Panc1 (cell line): ENCODE measurements around the gene CNPY2.

Experiments used
- POLR2AphosphoS5 ChIP-seq: IDR thresholded peaks from 2 replicates; pipeline ENCODE4 v1.6.1; 2012; ENCODE audit warnings: mild to moderate bottlenecking, low read depth, low read length, moderate library complexity
- SIN3A ChIP-seq: IDR thresholded peaks from 2 replicates; pipeline ENCODE4 v1.6.1; 2012; ENCODE audit warnings: low read depth, mild to moderate bottlenecking, low read length, moderate library complexity, borderline replicate concordance; ENCODE audit not compliant: insufficient read depth
- TF ChIP-seq, protein P1 (sequence below): fragments of 450-650 bp; IDR thresholded peaks from 2 replicates; pipeline ENCODE4 v1.5.1; 2017; ENCODE audit warnings: mild to moderate bottlenecking

DNA sequence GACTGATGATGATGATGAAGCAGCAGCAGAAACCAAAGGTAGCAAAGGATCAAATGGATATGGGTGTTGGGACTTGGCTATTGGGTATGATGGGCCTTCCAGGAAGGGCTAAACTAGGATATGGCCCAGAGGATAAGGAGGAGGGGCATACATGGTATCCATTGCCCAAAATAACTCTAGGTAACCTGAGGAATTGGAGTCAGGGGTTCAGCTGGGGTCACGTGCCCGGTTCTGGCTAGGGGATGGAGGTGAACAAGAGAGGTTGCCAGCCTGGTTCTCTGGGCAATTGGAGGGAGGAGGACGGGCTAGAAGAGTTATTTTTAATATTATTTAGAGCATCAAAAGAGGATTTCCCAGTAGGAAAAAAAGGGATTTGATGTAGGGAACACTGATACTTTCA lies 54.9 kb downstream of the CNPY2 start:
- TF ChIP-seq, protein P1, sequence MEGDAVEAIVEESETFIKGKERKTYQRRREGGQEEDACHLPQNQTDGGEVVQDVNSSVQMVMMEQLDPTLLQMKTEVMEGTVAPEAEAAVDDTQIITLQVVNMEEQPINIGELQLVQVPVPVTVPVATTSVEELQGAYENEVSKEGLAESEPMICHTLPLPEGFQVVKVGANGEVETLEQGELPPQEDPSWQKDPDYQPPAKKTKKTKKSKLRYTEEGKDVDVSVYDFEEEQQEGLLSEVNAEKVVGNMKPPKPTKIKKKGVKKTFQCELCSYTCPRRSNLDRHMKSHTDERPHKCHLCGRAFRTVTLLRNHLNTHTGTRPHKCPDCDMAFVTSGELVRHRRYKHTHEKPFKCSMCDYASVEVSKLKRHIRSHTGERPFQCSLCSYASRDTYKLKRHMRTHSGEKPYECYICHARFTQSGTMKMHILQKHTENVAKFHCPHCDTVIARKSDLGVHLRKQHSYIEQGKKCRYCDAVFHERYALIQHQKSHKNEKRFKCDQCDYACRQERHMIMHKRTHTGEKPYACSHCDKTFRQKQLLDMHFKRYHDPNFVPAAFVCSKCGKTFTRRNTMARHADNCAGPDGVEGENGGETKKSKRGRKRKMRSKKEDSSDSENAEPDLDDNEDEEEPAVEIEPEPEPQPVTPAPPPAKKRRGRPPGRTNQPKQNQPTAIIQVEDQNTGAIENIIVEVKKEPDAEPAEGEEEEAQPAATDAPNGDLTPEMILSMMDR: no peak
- TF ChIP-seq POLR2AphosphoS5: no peak
- TF ChIP-seq SIN3A: no peak
